ENCODE measurements around the gene NAB2. TPM values are rescaled to one million over a fixed set of nuclear protein-coding genes. Genes with fewer than 3 reads are reported as not detected.

NAB2 gene
- total RNA-seq, 1 donor from 2014 or later, result 30.7 TPM

- Mint-ChIP-seq H3K36me3 (ENCODE audit: low read depth) (peaks cover 12% of the 10 kb centered on the region), H3K9me3 (ENCODE audit: low read depth) (no peaks in the 10 kb centered on the region), H3K27ac (ENCODE audit: unreplicated experiment) (peak overlapping the region; percentile 89), H3K4me3 (ENCODE audit: unreplicated experiment) (peak overlapping the region; percentile 92), H3K27me3 (ENCODE audit: low read depth) (no peaks in the 10 kb centered on the region), H3K4me1 (ENCODE audit: low read depth) (peaks cover 65% of the 10 kb centered on the region)
- no peak for TF ChIP-seq CTCF (IDR thresholded peaks at IDR 0.05)
- DNase-seq (ENCODE audit: low spot score), result no peak
Measured at GRCh38 chr12:57089271-57090245, 644 bp downstream of the NAB2 start.

GRCh38 chr12:57090490-57090889 lies 1.6 kb downstream of the NAB2 start:
- no peak for DNase-seq (ENCODE audit: low spot score)
- Mint-ChIP-seq H3K27me3 (ENCODE audit: low read depth) (no peaks in the 10 kb centered on the region), H3K9me3 (ENCODE audit: low read depth) (no peaks in the 10 kb centered on the region), H3K4me1 (ENCODE audit: low read depth) (peaks cover 71% of the 10 kb centered on the region), H3K36me3 (ENCODE audit: low read depth) (peaks cover 12% of the 10 kb centered on the region), H3K27ac (ENCODE audit: unreplicated experiment) (no peak overlapping the region), H3K4me3 (ENCODE audit: unreplicated experiment) (peak overlapping the region; percentile 92)
- no peak for TF ChIP-seq CTCF (IDR thresholded peaks at IDR 0.05)

- peaks cover 66% of the 10 kb centered on the region for H3K4me1 Mint-ChIP-seq (ENCODE audit: low read depth)
- H3K36me3 Mint-ChIP-seq (ENCODE audit: low read depth), result peaks cover 13% of the 10 kb centered on the region
- no peaks in the 10 kb centered on the region for H3K9me3 Mint-ChIP-seq (ENCODE audit: low read depth)
- H3K27me3 Mint-ChIP-seq (ENCODE audit: low read depth), result no peaks in the 10 kb centered on the region
- no peak for DNase-seq (ENCODE audit: low spot score)
- H3K27ac Mint-ChIP-seq (ENCODE audit: unreplicated experiment), result no peak overlapping the region
- no peak for TF ChIP-seq CTCF (IDR thresholded peaks at IDR 0.05)
- peak overlapping the region; percentile 92 for H3K4me3 Mint-ChIP-seq (ENCODE audit: unreplicated experiment)
Measured at GRCh38 chr12:57090924-57091637, 2.2 kb downstream of the NAB2 start.

- H3K4me3 Mint-ChIP-seq (ENCODE audit: unreplicated experiment), result peak overlapping the region; percentile 33
- H3K27me3 Mint-ChIP-seq (ENCODE audit: low read depth), result no peaks in the 10 kb centered on the region
- TF ChIP-seq CTCF (IDR thresholded peaks at IDR 0.05), result no peak
- DNase-seq (ENCODE audit: low spot score), result no peak
- H3K4me1 Mint-ChIP-seq (ENCODE audit: low read depth), result peaks cover 58% of the 10 kb centered on the region
- peaks cover 16% of the 10 kb centered on the region for H3K36me3 Mint-ChIP-seq (ENCODE audit: low read depth)
- no peak overlapping the region for H3K27ac Mint-ChIP-seq (ENCODE audit: unreplicated experiment)
- H3K9me3 Mint-ChIP-seq (ENCODE audit: low read depth), result no peaks in the 10 kb centered on the region
Measured at GRCh38 chr12:57091638-57092528, 3.0 kb downstream of the NAB2 start.
